HuH-7.5 (cell line): ENCODE measurements around the gene SEZ6L2.
"Not testable (repeated sequence)": the region's sequence is repeated elsewhere in the genome, so short reads cannot be mapped to it uniquely, and the experiment has no call there.

ENCODE experiments used
- DNase-seq: peaks from one replicate; pipeline ENCODE4 v3.0.0; 2011; ENCODE audit warnings: low spot score

Gene SEZ6L2

DNA sequence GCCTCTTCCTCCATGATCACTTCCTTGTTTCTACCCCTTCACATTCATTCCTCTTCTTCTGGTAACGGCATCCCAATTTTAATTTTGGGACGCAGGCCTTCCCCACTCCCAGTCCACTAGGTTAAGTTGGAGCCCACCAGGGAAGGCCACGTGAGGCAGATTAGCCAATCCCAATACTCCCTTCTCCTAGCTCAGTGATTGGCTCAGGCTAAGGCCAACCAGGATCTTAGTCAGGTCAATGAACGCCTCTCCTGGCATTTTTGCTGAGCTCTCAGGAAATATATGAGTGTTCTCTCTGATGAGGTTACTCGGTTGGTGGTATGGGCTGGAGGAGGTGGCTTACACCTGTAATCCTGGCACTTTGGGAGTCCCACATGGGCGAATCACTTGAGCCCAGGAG, 15.4 kb downstream of the SEZ6L2 start:
- no peak for DNase-seq

- no peak for DNase-seq
Observed at GRCh38 chr16:29881050-29881449, 18.3 kb downstream of the SEZ6L2 start.

- no peak for DNase-seq
Observed at GRCh38 chr16:29878172-29878571, 21.2 kb downstream of the SEZ6L2 start.

- no peak for DNase-seq
Observed at GRCh38 chr16:29877266-29877961, 21.9 kb downstream of the SEZ6L2 start.

GRCh38 chr16:29876594-29877249, 22.6 kb downstream of the SEZ6L2 start:
- no peak for DNase-seq

- DNase-seq = no peak
Observed at GRCh38 chr16:29876217-29876593, 23.1 kb downstream of the SEZ6L2 start.

DNA sequence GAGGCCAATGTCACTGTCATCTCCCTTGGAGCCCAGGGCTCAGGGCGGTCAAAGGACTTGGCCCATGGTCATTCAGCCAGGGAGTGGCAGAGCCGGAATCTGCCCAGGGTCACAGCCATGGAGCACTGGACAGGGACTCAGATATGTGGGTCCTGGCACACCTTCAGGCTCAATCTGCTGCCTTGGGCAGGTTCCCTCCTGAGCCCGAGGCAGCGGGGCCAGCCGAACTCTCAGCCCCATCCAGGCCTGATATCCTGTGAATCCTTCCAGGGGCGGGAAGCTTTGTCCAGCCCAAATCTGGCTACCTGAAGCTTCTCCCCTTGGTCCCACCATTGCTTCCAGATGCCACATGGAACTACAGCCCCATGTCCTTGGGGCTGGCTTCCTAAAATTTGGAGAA, 24.1 kb downstream of the SEZ6L2 start:
- DNase-seq = no peak

DNA sequence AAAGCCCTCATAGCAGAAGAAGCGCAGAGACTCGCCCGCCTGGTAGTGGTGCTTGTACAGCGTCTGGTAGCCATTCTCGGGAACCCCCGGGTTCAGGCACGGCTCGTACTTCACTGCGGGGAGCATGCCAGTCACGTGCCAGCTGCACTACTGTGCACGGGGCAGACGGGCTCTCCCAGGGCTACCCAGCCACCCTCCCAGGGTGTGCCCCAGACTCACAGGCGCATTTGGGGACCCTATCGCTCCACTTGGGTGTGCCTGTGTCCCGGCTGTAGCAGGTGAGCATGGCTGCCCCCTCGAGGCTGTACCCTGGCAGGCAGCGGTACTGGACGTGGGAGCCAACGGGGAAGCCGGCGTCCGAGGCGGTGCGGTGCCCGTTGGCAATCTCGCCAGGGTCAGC, 26.0 kb downstream of the SEZ6L2 start:
- DNase-seq = no peak

DNA sequence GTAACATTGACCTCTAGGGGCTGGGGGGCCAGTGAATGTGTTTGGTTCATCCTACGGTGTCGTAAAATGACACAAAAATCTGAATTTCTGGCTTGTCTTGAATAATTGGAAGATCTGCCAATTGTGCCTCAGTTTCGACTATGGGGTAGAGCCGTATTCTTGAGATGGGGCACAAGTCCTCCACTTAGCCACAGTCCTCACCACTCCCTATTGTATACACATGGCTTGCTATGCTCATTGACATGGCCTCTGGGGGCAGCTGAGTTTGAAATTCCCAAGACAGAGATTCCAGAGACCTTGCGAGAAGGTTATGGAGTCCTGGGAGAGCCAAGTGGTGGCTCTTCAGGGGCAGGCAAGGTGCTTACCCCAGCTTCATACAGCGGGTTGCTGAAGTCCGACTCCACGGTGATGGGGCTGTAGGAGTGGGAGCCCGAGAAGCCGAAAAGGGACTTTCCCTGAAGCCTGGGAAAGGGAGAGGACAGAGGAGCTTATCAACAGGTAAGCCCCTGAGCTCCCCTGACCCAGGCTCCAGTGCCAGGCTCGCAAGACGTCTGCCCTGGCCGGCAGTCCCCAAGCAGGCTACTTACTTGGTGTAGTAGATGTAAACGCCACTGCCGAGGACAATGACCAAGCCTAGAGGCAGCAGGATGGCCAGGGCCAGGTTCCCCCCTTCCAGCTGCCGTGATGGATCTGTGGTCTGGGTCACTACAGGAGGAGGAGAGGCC, 27.4 kb downstream of the SEZ6L2 start:
- DNase-seq = no peak

- DNase-seq = not testable (repeated sequence)
Observed at GRCh38 chr16:29869067-29869466, 30.3 kb downstream of the SEZ6L2 start.

GRCh38 chr16:29868396-29869009, 30.8 kb downstream of the SEZ6L2 start:
- DNase-seq = no peak

DNA sequence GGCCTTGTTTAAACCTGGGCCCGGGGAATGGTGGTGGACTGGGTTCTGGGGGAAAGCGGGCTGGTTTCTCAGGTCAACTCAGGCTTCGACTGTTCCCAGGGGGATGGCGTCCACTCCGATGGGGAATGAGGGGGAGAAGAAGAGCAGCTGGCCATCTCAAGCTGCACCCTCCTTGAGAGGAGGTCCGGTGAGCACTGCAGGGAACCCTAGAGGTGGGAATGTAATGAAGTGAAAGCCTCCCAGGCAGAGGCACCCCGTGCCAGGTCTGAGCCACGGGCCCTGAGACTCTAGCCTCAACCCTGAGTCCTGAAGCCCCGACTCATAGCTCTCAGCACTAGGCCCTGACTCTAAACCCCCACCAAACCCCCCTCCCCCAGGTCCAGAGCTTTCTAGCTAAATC, 35.1 kb downstream of the SEZ6L2 start:
- DNase-seq = no peak

DNA sequence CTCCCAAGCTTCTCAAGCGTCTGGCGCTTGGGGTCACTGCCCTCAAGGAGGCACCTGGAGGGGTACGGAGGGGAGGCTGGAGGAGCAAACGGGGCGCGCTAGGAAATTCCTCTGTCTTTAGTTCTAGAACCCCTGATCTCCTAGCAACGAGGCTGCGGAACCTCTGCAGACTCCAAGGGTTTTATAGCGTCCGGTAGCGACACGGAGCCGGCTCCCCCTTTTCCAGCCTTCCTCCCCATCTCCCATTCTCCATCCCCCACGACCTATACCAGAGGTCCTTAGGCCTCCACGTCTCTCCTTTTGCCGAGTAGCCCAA, 35.7 kb downstream of the SEZ6L2 start:
- DNase-seq = no peak

DNA sequence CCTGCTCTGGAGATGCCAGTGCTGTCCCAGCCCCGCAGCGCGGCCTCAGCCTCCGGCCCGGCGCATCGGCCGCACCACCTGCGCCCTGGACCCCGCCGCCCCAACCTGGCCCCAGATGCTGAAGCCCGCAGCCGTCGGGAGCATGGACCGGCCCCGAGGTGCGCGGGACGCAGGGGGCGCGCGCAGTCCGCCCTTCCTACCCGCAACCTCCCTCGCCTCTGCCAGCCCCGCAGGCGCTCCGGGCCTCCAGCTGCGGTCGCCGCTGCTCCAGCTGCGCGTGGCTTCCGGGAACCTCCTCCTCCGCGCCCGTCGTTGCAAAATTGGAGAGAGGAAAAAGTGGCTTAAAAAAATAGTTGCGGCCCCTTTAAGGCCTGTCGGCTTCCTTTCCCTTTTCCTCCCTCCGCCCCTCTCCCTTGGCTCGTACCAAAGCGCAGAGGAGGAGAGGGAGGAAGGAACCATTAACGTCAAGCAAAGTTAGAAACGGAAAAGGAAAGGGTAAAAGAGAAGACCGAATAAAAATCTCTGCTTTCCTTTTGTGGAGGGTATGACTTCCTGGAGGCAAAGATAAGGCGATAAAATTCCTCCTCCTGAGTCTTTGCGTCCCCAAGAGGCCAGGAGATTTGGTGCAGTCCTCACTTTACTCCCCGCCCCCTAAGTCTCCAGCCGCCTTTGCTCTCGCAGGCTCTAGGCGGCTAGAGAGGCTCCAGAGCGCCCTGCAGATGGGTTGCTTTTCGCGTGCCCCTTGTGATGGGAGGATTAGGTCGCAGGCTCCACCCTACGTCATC, 36.3 kb downstream of the SEZ6L2 start, which contains the start of gene CDIPT:
Gene CDIPT, minus strand, starts transcription at position 343 of the 785 bp plus-strand sequence. CDS start 369 bp downstream, outside the sequence.
- peak; percentile 86 for DNase-seq

DNA sequence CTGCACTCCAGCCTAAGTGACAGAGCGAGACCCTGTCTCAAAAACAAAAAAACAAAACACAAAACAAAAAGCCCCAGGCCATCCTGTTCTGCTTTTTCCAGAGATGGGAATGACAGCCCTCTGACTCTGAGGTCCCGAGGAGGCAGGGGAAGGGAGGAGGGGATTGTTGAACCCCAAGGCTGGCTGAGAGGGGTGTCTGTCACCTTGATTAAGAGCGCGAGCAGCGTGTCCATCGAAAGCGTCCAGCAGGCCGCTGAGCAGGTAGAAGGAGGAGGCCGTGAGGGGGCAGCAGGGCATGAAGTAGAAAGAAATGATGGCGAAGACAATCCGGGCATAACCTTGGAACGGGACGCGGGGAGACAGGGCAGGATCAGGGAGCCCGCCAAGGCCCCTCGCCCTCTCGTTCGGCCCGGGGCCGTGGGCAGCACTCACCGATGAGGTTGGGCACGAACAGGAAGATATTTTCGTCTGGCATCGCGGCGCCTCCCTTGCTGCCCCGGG, 36.9 kb downstream of the SEZ6L2 start:
- DNase-seq = no peak

- no peak for DNase-seq
Observed at GRCh38 chr16:29860218-29860617, 39.1 kb downstream of the SEZ6L2 start.

DNA sequence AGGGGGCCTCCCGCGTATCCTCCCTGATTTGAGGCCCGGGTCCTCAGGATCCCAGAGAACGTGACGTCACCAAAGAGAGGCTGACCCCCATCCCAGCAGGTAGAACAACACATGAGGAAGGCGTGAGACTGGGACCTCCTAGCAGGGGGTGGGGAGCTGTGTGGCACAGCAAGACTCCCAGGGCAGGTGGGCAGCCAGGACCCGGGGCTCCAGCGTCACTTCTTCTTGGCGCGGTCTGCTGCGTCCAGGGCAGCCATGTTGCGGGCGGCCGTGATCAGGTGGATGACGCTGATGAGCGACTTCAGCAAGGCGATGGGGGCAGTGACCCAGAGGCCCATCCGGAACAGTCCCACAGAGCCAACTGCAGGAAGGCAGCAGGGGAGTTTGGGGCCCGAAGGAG, 40.4 kb downstream of the SEZ6L2 start:
- DNase-seq = no peak

DNA sequence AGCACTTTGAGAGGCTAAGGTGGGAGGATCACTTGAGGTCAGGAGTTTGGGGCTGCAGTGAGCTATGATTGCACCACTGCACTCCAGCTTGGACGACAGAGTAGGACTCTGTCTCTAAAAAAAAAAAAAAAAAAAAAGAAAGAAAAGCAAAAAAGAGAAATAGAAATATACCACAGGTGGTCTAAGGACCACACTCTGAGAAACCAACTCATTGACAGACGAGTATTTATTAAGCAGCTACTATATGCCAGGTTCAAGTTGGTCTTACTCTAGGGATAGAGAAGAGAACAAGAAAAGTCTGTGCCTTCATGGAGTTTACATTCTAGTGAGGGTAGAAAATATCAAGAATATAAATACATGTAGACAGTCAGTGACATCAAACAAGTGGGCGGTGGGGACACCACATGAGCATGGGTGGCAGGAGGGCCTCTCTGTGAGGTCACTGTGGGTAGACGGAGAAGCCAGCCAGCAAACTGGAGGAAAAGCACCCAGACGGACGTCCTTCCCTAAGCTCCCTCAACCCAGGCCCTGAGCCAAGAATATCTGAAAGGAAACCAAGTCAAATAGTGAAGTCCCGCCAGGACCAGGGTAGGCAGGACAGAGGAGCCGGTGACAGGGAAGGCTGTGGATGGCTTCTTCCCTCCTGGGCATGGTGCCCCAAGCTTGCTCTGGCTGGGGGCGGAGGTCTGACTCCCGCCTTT, 41.1 kb downstream of the SEZ6L2 start:
- DNase-seq = no peak

DNA sequence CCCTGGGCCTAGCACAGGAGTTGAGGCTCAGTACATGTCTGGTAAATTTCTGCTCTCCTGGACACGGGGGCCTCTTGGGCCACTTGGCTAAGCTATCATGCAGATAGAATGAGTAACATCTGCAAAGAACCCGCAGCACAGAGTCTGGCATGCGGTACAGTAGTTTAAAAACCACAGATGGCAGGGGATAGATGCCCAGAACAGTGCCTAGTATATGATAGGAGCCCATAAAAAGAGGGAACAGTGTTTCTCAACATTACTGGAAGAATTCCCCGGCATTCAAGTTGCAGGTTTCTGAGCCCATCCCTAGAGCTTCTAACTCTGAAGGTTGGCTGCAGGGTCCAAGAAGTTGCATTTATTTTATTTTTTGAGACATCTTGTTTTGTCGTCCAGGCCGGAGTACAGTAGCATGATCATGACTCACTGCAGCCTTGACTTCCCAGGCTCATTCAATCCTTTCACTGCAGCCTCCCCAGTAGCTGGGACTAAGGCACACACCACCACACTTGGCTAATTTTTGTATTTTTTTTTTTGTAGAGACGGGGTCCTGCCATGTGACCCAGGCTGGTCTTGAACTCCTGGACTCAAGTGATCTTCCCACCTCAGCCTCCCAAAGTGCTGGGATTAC, 42.1 kb downstream of the SEZ6L2 start:
- DNase-seq = no peak

DNA sequence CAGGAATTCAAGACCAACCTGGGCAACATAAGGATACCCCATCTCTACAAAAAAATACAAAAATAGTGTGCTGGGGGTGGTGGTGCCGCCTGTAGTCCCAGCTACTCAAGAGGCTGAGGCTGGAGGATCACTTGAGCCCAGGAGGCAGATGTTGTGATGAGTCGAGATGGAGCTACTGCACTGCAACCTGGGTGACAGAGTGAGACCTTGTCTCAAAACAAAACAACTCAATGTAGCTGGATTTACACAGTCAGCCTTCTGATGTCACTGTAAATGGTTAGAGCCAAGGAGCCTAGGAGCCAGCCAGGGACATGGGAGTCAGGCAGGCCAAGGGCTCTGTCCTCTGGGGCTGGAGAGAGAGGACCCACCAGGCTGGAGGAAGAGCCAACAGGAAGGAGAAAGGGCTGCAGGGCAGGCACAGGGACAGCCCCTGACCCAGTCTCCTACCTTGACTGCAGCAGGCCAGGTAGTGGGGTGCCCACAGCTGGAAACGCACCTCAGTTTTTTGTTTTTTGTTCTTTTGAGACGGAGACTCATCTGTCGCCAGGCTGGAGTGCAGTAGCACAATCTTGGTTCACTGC, 44.7 kb downstream of the SEZ6L2 start:
- DNase-seq = no peak
